Cardiac septum (tissue), 1 donor: Measurements from ENCODE around the gene GPR173. TPM values are rescaled to one million over a fixed set of nuclear protein-coding genes. Genes with fewer than 3 reads are reported as not detected.
A peak's percentile ranks its signal among the peaks of the same experiment; 100 is the strongest.

ENCODE experiments used
- DNase-seq: peaks from one replicate; pipeline ENCODE4 v3.0.0-alpha.2; 2020; ENCODE audit warnings: low spot score
- intact Hi-C: fragments of 100-400 bp; cut with DNase I; formaldehyde crosslinking; loops from one replicate; pipeline ENCODE4 v1.14.0; 2022
- total RNA-seq: library from RNA; stranded (reverse); fragmentation: NEBNext Ultra II Directional; extraction: Animal tissue kit (Norgen Biotek cat#: 25700); gene quantifications from one replicate; pipeline ENCODE4 v1.2.1, GENCODE V29; 2021
- donor health status: DM: no; HTN: no; CAD: no.

GPR173 gene
- total RNA-seq, 1 donor from 2014 or later, result 3.2 TPM

GRCh38 chrX:53056292-53056691 is 7.7 kb downstream of the GPR173 start:
- no peak for DNase-seq
- intact Hi-C loops, result no loop called here

GRCh38 chrX:53065104-53065503 is 16.5 kb downstream of the GPR173 start:
- intact Hi-C loops, result no loop called here
- DNase-seq, result no peak

DNA sequence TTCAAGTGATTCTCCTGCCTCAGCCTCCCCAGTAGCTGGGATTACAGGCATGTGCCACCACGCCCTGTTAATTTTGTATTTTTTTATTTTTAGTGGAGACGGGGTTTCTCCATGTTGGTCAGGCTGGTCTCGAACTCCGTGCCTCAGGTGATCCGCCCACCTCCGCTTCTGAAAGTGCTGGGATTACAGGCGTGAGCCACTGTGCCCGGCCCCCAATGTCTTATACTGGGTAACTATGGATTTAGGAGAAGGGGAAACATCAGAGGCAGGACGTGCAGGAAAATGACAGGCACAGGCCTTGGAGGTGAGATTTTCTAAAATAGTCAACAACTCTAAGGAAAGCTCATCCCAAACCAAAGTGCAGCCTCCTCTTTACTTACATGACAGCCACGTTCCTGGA is 22.5 kb downstream of the GPR173 start:
- no peak for DNase-seq
- intact Hi-C loops, result loop anchor here (2.0 kb wide), 1 partner anchor 18 kb away; no protein-coding TSS in a partner anchor

DNA sequence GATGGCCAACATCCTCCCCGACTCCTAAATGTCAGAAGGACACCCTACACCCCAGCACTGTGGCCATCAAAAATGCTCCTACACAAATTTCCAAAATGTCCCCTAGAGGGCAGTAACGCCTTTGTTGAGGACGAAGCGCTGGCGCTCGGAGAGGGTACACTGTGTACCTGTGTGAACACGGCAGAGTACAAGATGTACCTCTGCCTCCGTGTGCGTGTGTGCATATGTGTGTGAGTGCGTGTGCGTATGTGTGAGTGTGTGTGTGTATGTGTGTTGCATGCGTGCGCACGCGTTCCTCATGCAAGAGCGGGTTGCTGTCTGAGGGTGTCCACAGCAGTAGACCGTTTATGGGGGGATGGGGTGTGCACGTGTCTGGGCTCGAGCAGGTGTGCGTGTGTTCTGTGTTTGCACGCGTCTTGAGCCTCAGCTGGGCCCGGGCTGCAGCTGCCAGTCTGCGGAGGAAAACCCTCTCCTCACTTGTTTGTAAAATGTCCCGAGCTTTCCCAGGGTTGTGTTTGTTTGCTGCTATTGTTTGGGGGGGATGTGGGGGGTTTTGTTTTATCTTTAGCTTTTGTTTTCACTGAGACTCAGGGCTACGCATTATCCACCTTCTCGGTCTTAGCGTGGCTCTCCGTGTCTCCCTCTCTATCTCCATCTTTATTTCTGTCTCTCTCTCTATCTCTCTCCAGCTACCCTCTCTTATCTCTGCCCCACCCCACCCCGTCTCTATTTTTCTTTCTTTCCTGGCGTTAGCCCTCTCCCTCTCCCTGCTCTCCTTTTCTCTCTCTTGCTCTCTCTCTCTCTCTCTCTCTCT is 23.2 kb downstream of the GPR173 start:
- intact Hi-C loops, result loop anchor here (2.0 kb wide), 1 partner anchor 17 kb away; no protein-coding TSS in a partner anchor
- DNase-seq, result no peak

- DNase-seq, result no peak
- intact Hi-C loops, result no loop called here
These were observed 24.0 kb downstream of the GPR173 start for GRCh38 chrX:53072418-53073114.

- intact Hi-C loops, result no loop called here
- DNase-seq, result no peak
These were observed 24.6 kb downstream of the GPR173 start for GRCh38 chrX:53073115-53073586.

DNA sequence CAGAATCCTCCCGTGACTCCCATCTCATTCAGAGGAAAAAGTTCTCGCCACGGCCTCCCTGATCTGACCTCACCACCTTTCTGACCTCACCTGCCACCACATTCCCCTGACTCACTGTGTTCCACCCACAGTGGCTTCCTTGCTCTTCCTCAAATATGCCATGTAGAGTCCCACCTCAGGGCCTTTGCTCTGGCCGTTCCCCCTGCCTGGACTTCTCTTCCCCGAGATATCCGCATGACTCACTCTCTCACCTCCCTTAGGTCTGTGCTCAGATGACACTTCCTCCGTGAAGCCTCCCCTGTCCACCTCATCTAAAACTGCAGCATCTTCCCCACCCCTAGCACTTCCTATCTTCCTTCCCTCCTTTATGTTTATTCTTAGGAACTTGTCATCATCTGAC is 26.4 kb downstream of the GPR173 start:
- intact Hi-C loops, result no loop called here
- DNase-seq, result no peak

DNA sequence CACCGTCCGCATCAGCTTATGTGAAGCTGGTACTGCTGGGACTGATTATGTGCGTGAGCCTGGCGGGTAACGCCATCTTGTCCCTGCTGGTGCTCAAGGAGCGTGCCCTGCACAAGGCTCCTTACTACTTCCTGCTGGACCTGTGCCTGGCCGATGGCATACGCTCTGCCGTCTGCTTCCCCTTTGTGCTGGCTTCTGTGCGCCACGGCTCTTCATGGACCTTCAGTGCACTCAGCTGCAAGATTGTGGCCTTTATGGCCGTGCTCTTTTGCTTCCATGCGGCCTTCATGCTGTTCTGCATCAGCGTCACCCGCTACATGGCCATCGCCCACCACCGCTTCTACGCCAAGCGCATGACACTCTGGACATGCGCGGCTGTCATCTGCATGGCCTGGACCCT is 28.1 kb downstream of the GPR173 start:
- intact Hi-C loops, result no loop called here
- DNase-seq, result no peak

- DNase-seq, result no peak
- intact Hi-C loops, result no loop called here
These were observed 28.9 kb downstream of the GPR173 start for GRCh38 chrX:53077207-53078197.

- no peak for DNase-seq
- intact Hi-C loops, result no loop called here
These were observed 30.4 kb downstream of the GPR173 start for GRCh38 chrX:53078943-53079342.

GRCh38 chrX:53080628-53081580 is 32.3 kb downstream of the GPR173 start:
- intact Hi-C loops, result no loop called here
- no peak for DNase-seq

DNA sequence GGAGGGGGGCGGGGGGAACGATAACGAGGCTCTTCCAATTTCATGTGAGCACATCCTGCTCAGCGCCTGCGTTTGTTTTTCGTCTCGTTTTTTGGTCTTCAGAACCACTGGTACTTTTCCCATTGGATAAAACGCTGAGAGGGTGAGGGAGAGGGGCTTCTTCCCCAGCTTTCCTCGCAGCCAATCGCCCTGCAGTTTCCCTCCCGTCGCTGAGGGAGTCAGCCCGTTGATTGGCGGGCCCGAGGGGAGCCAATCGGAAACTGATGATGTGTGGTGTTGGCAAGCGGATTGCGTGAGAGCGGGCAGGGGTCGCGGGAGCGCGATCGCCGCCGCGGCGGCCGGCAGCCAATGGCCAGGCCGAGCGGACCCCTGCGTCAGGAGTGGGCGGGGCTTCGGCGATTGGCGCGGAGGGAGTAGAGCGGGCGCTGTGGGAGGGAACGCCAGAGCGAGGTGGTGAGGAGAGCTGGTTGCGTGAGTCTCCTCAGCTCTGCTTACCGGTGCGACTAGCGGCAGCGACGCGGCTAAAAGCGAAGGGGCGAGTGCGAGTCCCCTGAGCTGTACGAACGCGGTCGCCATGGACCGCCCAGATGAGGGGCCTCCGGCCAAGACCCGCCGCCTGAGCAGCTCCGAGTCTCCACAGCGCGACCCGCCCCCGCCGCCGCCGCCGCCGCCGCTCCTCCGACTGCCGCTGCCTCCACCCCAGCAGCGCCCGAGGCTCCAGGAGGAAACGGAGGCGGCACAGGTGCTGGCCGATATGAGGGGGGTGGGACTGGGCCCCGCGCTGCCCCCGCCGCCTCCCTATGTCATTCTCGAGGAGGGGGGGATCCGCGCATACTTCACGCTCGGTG is 33.6 kb downstream of the GPR173 start, which contains the start of gene TSPYL2:
Gene TSPYL2, plus strand, starts transcription at position 443 of the 848 bp plus-strand sequence. Its CDS starts 132 bp downstream, at position 575.
- DNase-seq, result peak; percentile 95
- intact Hi-C loops, result no loop called here

- intact Hi-C loops, result no loop called here
- no peak for DNase-seq
These were observed 34.4 kb downstream of the GPR173 start for GRCh38 chrX:53082773-53083616.

DNA sequence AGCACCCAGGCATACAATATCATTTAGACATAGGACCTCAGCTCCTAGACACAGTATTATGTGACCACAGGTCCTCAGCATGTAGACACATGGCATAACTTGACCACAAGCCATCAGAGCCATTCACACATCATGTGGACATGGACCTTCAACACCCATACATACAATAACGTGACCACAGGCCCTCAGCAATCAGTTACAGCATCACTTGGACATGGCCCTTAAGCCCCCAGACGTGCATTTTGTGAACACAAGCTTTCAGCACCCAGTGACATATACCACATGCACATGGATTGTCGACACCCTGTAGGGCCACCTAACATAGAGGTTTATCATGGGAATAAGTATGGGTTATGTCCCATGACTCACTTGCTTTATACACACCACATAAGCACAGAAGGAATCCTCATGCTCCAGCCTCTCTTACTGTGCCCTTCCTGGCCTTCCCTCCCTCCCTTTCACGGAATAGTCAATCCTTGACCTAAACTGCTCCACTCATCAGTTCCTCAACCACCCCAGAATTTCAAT is 35.5 kb downstream of the GPR173 start:
- no peak for DNase-seq
- intact Hi-C loops, result no loop called here

- intact Hi-C loops, result no loop called here
These were observed 36.3 kb downstream of the GPR173 start for GRCh38 chrX:53084863-53085262.

DNA sequence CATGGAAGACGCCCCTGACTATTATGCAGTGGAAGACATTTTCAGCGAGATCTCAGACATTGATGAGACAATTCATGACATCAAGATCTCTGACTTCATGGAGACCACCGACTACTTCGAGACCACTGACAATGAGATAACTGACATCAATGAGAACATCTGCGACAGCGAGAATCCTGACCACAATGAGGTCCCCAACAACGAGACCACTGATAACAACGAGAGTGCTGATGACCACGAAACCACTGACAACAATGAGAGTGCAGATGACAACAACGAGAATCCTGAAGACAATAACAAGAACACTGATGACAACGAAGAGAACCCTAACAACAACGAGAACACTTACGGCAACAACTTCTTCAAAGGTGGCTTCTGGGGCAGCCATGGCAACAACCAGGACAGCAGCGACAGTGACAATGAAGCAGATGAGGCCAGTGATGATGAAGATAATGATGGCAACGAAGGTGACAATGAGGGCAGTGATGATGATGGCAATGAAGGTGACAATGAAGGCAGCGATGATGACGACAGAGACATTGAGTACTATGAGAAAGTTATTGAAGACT is 37.2 kb downstream of the GPR173 start:
- intact Hi-C loops, result no loop called here
- no peak for DNase-seq

More at GRCh38 chrX:53084863-53085262, 36.3 kb downstream of the GPR173 start:
- no peak for DNase-seq
